SK-N-SH (cell line): ENCODE measurements around the gene IL36G.

ENCODE experiments used
- CTCF ChIP-seq: fragments of 200-600 bp; sonication (generic); IDR thresholded peaks from 2 replicates; pipeline ENCODE4 v1.6.1; 2017; ENCODE audit warnings: antibody characterized with exemption, mild to moderate bottlenecking, moderate library complexity
- ELF1 ChIP-seq: IDR thresholded peaks from 2 replicates; pipeline ENCODE4 v1.4.0; 2012
- NRF1 ChIP-seq: IDR thresholded peaks from 2 replicates; pipeline ENCODE4 v1.6.1; 2012; ENCODE audit warnings: low read depth, mild to moderate bottlenecking, low read length
- TAF1 ChIP-seq: IDR thresholded peaks from 2 replicates; pipeline ENCODE4 v1.6.1; 2012; ENCODE audit warnings: low read depth, mild to moderate bottlenecking, low read length, moderate library complexity, borderline replicate concordance

- TF ChIP-seq ELF1 (no peak), CTCF (no peak), TAF1 (no peak), NRF1 (no peak)
These were observed 16.8 kb downstream of the IL36G start for GRCh38 chr2:112994648-112995047.
